GM03348 (cell line): ENCODE measurements around the gene PTPRU.
"Not testable (repeated sequence)": the region's sequence is repeated elsewhere in the genome, so short reads cannot be mapped to it uniquely, and the experiment has no call there.

Experiments used
- DNase-seq: peaks from one replicate; pipeline ENCODE4 v3.0.0; 2012; ENCODE audit warnings: low spot score

PTPRU gene

DNA sequence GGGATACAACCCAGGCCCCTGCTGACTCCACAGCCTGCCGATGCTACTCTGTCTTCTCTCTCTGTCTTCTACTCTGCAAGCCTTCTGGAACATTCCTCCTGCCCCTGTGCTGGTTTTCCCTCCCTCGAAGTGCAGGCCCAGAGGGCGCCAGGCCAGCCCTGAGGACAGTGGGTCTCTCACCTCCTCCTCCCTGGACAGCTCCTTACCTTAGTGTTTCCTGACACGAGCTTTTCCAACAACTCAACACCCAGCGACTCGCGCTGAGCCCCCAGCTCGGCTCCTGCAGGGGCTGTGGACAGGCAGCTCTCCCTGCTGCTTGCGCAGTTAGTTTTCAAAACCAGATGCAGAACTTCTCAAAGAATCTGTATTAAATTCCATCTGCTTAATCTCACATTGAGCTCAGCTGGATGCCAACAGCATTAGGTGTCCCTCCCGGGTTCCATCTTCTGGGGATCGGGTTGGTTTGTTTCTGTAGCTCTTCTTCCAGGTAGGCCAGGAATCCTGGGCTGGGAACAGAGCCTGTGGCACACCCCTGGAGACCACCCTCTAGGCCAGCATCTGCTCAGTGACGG, 54.2 kb downstream of the PTPRU start:
- DNase-seq = no peak

DNA sequence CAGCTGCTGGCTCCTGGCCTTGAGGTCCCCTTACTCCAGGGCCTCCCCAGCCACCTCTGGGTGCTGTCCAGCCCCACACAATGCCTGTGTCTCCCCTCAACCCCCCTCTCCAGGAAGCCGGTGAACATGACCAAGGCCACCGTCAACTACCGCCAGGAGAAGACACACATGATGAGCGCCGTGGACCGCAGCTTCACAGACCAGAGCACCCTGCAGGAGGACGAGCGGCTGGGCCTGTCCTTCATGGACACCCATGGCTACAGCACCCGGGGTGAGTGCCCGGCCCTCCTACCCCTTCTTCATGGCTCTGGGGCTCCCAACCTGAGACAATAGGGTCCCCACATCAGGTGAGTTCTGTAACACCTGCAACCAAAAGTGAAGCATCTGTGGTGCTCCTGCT, 55.4 kb downstream of the PTPRU start:
- DNase-seq = no peak

DNA sequence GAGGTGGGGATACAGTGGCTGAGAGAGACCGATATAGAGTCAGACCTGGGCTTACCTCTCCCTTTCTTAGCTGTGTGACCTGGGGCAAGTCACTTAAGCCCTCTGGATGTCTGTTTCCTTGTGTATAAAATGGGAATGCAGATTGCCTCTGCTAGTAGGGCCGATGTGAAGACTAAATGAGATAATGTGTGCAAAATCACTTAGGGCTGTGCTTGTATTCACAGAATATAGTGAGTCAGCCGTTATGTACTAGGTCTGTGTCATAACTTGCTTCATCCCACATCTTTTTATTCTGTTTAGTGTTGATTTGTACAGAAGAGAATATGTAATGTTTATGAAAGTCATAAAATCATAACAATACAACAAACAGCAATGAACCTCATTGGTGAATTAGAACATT, 56.0 kb downstream of the PTPRU start:
- DNase-seq = no peak

GRCh38 chr1:29297450-29297849, 61.1 kb downstream of the PTPRU start:
- DNase-seq = no peak

GRCh38 chr1:29298246-29298645, 61.9 kb downstream of the PTPRU start:
- DNase-seq = no peak

GRCh38 chr1:29299446-29299845, 63.1 kb downstream of the PTPRU start:
- no peak for DNase-seq

GRCh38 chr1:29301732-29302131, 65.4 kb downstream of the PTPRU start:
- not testable (repeated sequence) for DNase-seq

- DNase-seq = no peak
These were observed 67.1 kb downstream of the PTPRU start for GRCh38 chr1:29303201-29304024.

DNA sequence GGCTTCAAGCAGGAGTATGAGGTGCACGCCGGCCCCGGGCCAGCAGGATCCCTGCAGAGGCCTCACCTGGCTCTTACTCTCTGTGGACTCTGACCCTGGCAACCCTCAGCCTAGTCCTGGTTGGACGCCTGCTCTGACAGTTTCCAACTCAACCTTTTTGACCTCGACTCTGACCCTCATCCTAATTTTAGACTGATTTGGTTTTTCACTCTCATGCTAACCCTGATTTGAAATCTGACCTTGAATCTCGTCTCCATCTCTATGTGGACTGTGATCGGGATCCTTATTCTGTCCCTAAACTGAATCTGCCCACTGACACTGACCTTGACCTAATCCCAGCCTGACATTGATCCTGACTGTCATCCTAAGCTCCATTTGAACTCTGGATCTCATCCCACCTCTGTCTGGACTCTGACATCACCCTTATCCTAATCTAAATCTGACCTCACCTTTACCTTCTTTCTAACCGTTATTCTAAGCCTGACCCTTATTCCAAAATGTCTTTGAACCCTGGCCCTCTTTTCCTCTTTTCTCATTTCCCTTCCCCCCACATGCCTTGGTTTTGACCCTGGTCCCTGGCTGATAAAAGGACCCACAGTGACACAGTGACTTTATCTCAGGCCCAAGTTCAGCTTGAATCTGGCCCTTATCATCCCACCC, 67.8 kb downstream of the PTPRU start:
- no peak for DNase-seq

- no peak for DNase-seq
These were observed 69.6 kb downstream of the PTPRU start for GRCh38 chr1:29305943-29306342.

DNA sequence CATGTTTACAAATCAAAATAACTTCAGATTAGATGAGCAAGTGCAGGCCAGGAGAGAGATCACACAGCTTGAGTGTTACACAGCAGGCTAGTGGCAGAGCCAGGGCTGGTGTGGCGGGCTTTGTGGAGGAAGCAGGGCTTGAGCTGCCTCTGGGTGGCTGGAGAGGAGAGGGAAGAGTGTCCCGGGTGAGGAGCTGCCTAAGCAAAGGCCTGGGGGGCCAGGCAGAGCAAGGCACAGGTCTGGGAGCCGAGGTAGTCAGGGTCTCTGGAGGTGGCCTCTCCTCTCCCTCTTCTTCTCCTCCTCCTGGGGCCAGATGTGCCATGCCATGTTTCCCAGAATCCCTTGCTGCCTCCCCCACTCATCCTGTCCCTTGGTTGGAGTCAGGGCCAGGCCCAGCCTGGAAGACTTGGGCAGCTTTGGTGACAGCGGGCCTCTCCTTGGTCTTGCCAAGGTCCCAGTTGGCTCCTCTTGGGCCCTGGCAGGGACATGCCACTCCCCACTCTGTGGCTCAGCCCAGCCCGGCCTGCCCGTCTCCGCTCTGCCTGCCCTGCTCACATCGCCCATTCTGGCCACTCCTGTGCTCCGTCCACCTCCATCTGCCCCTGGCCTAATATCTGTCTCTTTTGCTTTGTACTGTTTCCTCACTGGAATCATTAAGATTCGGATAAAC, 70.3 kb downstream of the PTPRU start:
- DNase-seq = no peak

- DNase-seq = no peak
These were observed 72.8 kb downstream of the PTPRU start for GRCh38 chr1:29309075-29309474.

DNA sequence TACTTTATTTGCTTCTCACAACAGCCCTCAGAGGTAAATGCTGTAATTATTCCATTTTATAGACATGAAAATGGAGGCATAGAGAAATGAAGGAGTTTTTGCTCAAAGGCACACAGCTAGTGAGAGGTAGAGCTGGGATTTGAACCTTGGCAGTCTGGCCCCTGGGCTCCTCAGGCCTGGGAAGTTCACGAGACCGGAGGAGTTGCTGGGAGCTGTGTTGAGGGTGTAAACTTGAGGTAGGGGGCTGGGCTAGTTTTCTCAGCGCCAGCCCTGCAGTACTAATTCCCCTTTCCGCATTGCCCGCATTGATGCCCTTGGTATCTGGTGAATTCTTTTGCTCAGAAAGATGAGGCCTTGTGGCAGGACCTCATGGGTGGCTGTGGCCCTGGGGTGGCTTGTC, 73.3 kb downstream of the PTPRU start:
- no peak for DNase-seq

DNA sequence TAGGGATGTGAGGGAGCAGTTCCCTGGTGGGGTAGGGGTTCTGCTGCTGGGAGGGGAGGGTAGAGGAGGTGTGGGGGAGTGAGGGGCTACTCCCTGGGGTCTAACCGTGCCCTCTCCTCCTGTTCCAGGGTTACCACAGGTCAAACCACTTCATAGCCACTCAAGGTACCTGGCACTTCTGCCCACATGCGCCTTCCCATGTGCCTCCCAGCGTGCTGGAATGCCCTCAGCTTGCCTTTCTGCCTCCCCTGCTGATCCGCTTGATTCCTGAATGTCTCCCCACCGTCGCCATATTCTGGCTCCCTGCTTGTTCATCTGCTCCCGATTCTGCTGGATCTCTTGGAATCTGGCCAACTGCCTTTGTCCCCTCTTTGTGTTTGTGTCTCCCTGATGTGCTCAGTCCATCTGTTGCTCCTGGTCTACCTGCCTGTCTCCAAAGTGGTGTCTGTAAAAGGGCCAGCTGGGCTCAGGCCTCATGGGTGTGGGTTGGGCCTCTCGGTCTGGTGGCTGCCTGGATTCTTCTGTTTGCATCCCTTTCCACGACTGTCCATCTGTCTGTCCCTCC, 74.4 kb downstream of the PTPRU start:
- DNase-seq = no peak

DNA sequence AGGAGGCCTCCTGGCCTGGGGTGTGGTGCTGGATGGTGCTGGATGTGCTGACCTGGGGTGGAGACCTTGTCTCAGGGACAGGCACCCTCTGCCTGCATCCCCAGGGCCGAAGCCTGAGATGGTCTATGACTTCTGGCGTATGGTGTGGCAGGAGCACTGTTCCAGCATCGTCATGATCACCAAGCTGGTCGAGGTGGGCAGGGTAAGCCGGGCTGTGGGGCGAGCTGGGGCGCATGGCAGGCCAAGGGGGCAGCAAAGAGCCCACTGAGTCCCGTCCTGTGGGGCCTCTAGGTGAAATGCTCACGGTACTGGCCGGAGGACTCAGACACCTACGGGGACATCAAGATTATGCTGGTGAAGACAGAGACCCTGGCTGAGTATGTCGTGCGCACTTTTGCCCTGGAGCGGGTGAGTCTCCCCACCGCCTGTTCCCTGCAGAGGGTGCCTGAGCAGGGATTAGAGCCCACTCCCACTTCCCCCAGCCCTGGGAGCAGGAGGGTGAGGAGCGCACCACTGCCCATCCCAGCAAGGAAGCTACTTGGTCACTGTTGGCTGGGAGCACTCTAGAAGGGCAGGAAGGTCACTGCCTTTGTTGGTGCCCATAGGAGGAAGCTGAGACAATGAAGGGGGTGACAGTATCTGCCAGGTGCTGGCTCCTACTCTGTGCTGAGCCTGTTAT, 75.2 kb downstream of the PTPRU start:
- no peak for DNase-seq

DNA sequence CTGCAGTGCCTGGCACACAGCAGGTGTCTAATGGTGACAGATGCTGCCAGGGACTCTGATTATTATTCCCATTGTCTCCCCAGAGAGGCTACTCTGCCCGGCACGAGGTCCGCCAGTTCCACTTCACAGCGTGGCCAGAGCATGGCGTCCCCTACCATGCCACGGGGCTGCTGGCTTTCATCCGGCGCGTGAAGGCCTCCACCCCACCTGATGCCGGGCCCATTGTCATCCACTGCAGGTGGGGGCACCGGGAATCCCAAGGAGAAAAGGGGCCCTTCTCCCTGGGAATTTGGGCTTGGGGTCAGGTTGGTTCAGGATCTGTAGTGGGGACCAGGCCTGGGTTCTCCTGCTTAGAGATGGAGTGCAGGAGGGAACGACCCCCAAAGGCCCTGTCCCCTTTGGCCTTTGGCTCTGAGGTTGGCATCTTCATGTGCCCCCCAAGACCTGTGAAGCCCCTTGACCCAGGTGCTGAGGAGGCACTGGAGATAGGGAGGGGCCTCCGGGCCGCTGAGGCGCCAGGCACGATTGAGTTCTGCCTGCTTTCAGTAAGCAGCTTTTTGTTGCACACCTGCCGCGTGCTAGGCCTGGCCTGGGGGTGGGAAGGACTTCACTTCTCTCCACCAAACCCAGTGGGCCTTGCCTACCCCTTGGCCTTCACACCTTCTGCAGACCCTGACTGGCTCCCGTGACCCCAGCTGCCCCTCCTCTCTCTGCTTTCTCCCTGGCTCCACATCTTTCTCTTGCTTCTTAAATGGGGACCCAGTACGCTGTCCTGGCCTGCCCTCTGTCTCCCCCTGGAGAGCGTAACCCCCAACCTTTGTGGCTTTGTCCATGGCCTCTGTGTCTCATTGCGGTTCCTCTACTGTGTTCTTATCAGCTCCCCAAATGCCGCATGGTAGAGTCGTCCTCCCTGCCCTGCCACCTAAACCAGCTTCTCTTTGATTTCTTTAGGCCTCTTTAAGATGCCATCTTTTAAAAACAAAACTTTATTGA, 76.4 kb downstream of the PTPRU start:
- no peak for DNase-seq

- not testable (repeated sequence) for DNase-seq
These were observed 78.4 kb downstream of the PTPRU start for GRCh38 chr1:29314685-29315084.

- DNase-seq = no peak
These were observed 78.9 kb downstream of the PTPRU start for GRCh38 chr1:29315262-29315661.

GRCh38 chr1:29315876-29316275, 79.6 kb downstream of the PTPRU start:
- no peak for DNase-seq

DNA sequence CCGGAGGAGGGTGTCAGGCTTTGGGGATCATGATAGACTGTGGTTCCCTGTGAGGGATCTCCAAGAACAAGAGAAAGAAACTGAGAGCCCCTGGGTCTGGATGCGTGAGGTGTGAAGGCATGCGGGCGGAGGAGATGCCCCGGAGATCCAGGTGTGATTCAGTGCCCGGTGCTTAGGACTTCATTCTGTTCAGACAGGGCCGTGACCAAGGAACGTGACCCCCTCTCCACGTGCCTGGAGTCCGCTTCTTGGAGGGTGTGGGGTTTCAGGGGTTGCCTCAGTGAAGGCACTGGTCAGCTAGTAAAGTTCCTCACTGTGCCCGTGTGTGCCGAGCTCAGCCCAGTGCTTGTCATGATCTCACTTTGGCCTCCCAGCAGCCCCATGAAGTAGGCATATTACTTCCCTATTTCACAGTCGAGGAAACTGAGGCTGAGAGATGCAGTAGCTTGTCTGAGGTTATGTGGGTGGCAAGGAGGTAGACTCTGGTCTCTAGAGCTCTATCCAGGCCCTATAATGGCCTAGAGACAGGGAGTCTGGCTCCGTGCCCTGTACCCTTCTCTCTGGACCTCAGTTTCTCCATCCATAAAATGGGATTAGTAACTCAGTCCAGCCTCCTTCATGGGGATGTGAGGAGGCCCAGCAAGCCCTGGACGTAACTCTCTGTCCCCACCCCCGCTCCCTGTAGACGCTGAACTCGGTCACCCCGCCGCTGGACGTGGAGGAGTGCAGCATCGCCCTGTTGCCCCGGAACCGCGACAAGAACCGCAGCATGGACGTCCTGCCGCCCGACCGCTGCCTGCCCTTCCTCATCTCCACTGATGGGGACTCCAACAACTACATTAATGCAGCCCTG, 81.0 kb downstream of the PTPRU start:
- DNase-seq = no peak
